H1 (cell line): ENCODE data around the gene RNF214. TPM values are rescaled to one million over a fixed set of nuclear protein-coding genes. Genes with fewer than 3 reads are reported as not detected.
A peak's percentile ranks its signal among the peaks of the same experiment; 100 is the strongest.

Source experiments
- CTCF ChIA-PET: fragments of 300-600 bp; sonication (Branson Sonifier 250); formaldehyde crosslinking; loops from one replicate; lab custom pipeline; 2021; ENCODE audit not compliant: partially characterized antibody; lab: Charles Lee
- POLR2A ChIA-PET: fragments of 300-600 bp; sonication (Branson Sonifier 250); formaldehyde crosslinking; loops from one replicate; lab custom pipeline; 2021; ENCODE audit warnings: inconsistent platforms; ENCODE audit not compliant: partially characterized antibody; lab: Charles Lee
- DNase-seq, 2 experiments: peaks; one replicate each; pipeline versions ENCODE4 v3.0.0 to v3.0.0-alpha.2; 2010 to 2022; ENCODE audit warnings: low spot score in 2 of 2, low read depth in 1 of 2, mixed read lengths in 1 of 2
- FAIRE-seq: peaks from 2 replicates; lab custom pipeline; 2011; peaks lifted over from hg19 to GRCh38; lab: Jason Lieb, UNC
- H2AFZ ChIP-seq: 2 replicates; pipeline ENCODE4 v1.8.1; 2012; ENCODE audit warnings: low read length, inconsistent platforms
- H2AK5ac ChIP-seq: 2 replicates; pipeline ENCODE4 v1.6.1; 2013; ENCODE audit warnings: low read depth, low read length
- H2BK120ac ChIP-seq: replicated peaks from 2 replicates; pipeline ENCODE3; 2013; ENCODE audit warnings: low read depth, low read length, inconsistent platforms
- H2BK12ac ChIP-seq: 2 replicates; pipeline ENCODE4 v1.6.1; 2013; ENCODE audit warnings: low read depth, low read length
- H2BK15ac ChIP-seq: 2 replicates; pipeline ENCODE4 v1.6.1; 2013; ENCODE audit warnings: low read length
- H2BK20ac ChIP-seq: 2 replicates; pipeline ENCODE4 v1.6.1; 2013; ENCODE audit warnings: low read length
- H2BK5ac ChIP-seq: 2 replicates; pipeline ENCODE4 v1.6.1; 2013; ENCODE audit warnings: low read depth, low read length
- H3K14ac ChIP-seq: 2 replicates; pipeline ENCODE4 v1.6.1; 2013; ENCODE audit warnings: inconsistent platforms; ENCODE audit not compliant: insufficient read length
- H3K18ac ChIP-seq: 2 replicates; pipeline ENCODE4 v1.6.1; 2013; ENCODE audit warnings: low read length; ENCODE audit errors: extremely low read depth
- H3K23ac ChIP-seq: 2 replicates; pipeline ENCODE4 v1.6.1; 2013; ENCODE audit warnings: inconsistent platforms; ENCODE audit not compliant: insufficient read length
- H3K23me2 ChIP-seq: 2 replicates; pipeline ENCODE4 v1.6.1; 2013; ENCODE audit warnings: low read depth, low read length
- H3K27ac ChIP-seq: 2 replicates; pipeline ENCODE4 v1.6.1; 2011; ENCODE audit warnings: low read depth, low read length, inconsistent platforms
- H3K27me3 ChIP-seq, 4 experiments: replicated peaks in 1 of 4; 1 replicate in 1 of 4; 2 replicates in 3 of 4; pipeline versions ENCODE4 v1.6.1 to v1.8.1; 2011 to 2013; ENCODE audit warnings: low read length in 3 of 4, mild to moderate bottlenecking in 3 of 4, inconsistent platforms in 2 of 4, mixed read lengths in 2 of 4, moderate library complexity in 1 of 4; ENCODE audit not compliant: control insufficient read depth in 3 of 4, insufficient read depth in 3 of 4; ENCODE audit errors: extremely low read depth in 1 of 4
- H3K36me3 ChIP-seq, 4 experiments: 2 replicates each; pipeline versions ENCODE4 v1.6.1 to v1.8.1; 2011 to 2013; ENCODE audit warnings: mild to moderate bottlenecking in 4 of 4, low read length in 3 of 4, moderate library complexity in 2 of 4, control low read depth in 1 of 4, inconsistent platforms in 1 of 4; ENCODE audit not compliant: insufficient read depth in 4 of 4, control insufficient read depth in 2 of 4
- H3K4ac ChIP-seq: replicated peaks from 2 replicates; pipeline ENCODE3; 2013; ENCODE audit warnings: low read length, low read depth, mixed read lengths, inconsistent platforms; ENCODE audit not compliant: insufficient read length
- H3K4me1 ChIP-seq, 4 experiments: replicated peaks in 1 of 4; 1 replicate in 1 of 4; 2 replicates in 3 of 4; pipeline versions ENCODE4 v1.6.1 to v1.8.1; 2011 to 2013; ENCODE audit warnings: low read length in 3 of 4, inconsistent platforms in 2 of 4, mixed read lengths in 1 of 4; ENCODE audit not compliant: insufficient read depth in 4 of 4, control insufficient read depth in 3 of 4
- H3K4me2 ChIP-seq, 2 experiments: 2 replicates each; pipeline versions ENCODE4 v1.6.1 to v1.8.1; 2011 to 2013; ENCODE audit warnings: low read depth in 2 of 2, low read length in 2 of 2, control low read depth in 1 of 2, inconsistent platforms in 1 of 2, mild to moderate bottlenecking in 1 of 2; ENCODE audit not compliant: insufficient read depth in 1 of 2
- H3K4me3 ChIP-seq, 4 experiments: fragments of 200-600, 300-600 bp in 1 of 4; sonication (generic), shearing (Covaris generic), sonication (Bioruptor Twin) in 1 of 4; 2 replicates each; pipeline versions ENCODE4 v1.5.1 to v1.8.1; 2011 to 2016; ENCODE audit warnings: low read length in 4 of 4, low read depth in 3 of 4, control low read depth in 2 of 4, inconsistent platforms in 2 of 4, mild to moderate bottlenecking in 2 of 4, mixed read lengths in 1 of 4, moderate library complexity in 1 of 4; ENCODE audit not compliant: insufficient read depth in 2 of 4; ENCODE audit errors: extremely low read depth in 1 of 4
- H3K56ac ChIP-seq: replicated peaks from 2 replicates; pipeline ENCODE3; 2013; ENCODE audit warnings: low read depth, mild to moderate bottlenecking, mixed read lengths, low read length, inconsistent platforms; ENCODE audit not compliant: insufficient read length
- H3K79me1 ChIP-seq: 2 replicates; pipeline ENCODE4 v1.6.1; 2013; ENCODE audit warnings: low read depth, low read length, control low read depth
- H3K79me2 ChIP-seq, 2 experiments: 2 replicates each; pipeline versions ENCODE4 v1.6.1 to v1.8.1; 2012 to 2013; ENCODE audit warnings: low read length in 2 of 2, mild to moderate bottlenecking in 2 of 2, inconsistent platforms in 1 of 2; ENCODE audit not compliant: insufficient read depth in 2 of 2, control insufficient read depth in 1 of 2
- H3K9ac ChIP-seq, 4 experiments: replicated peaks in 1 of 4; 1 replicate in 1 of 4; 2 replicates in 3 of 4; pipeline versions ENCODE4 v1.6.1 to v1.8.1; 2011 to 2013; ENCODE audit warnings: low read depth in 3 of 4, low read length in 3 of 4, control low read depth in 2 of 4, mild to moderate bottlenecking in 2 of 4, moderate library complexity in 2 of 4, inconsistent platforms in 1 of 4; ENCODE audit errors: extremely low read depth in 1 of 4
- H3K9me3 ChIP-seq, 2 experiments: 2 replicates each; pipeline versions ENCODE4 v1.6.1 to v1.8.1; 2012 to 2013; ENCODE audit warnings: mild to moderate bottlenecking in 2 of 2, moderate library complexity in 2 of 2, control low read depth in 1 of 2, inconsistent platforms in 1 of 2, low read depth in 1 of 2, low read length in 1 of 2, mixed read lengths in 1 of 2; ENCODE audit not compliant: insufficient read depth in 2 of 2
- H4K20me1 ChIP-seq, 2 experiments: replicated peaks in 1 of 2; 2 replicates each; pipeline versions ENCODE3 to v1.8.1; 2011 to 2013; ENCODE audit warnings: inconsistent platforms in 2 of 2, low read length in 2 of 2, mild to moderate bottlenecking in 1 of 2; ENCODE audit not compliant: insufficient read depth in 2 of 2, control insufficient read depth in 1 of 2
- H4K5ac ChIP-seq: 2 replicates; pipeline ENCODE4 v1.6.1; 2013; ENCODE audit warnings: low read length, low read depth, mixed read lengths, inconsistent platforms; ENCODE audit not compliant: insufficient read length
- H4K8ac ChIP-seq: 2 replicates; pipeline ENCODE4 v1.8.0; 2013; ENCODE audit warnings: mild to moderate bottlenecking, moderate library complexity, low read length, inconsistent platforms; ENCODE audit not compliant: insufficient read depth; ENCODE audit errors: extremely low read depth
- H4K91ac ChIP-seq: replicated peaks from 2 replicates; pipeline ENCODE3; 2013; ENCODE audit warnings: low read length, mixed read lengths, inconsistent platforms; ENCODE audit not compliant: insufficient read length
- BRCA1 ChIP-seq: IDR thresholded peaks from 2 replicates; pipeline ENCODE4 v1.6.1; 2012; ENCODE audit warnings: low read depth, low read length, improper control_type of control experiment
- CBX5 ChIP-seq: fragments of 300-800, 300-1000 bp; sonication (generic); IDR thresholded peaks from 2 replicates; pipeline ENCODE4 v1.7.1; 2016; ENCODE audit warnings: antibody characterized with exemption, low read length, low read depth
- CEBPB ChIP-seq: IDR thresholded peaks from 2 replicates; pipeline ENCODE4 v1.6.1; 2012; ENCODE audit warnings: low read depth, low read length
- RFX5 ChIP-seq: IDR thresholded peaks from 2 replicates; pipeline ENCODE4 v1.6.1; 2011; ENCODE audit warnings: low read depth, low read length, improper control_type of control experiment, borderline replicate concordance
- SRF ChIP-seq: IDR thresholded peaks from 2 replicates; pipeline ENCODE4 v1.6.1; 2011; ENCODE audit warnings: mild to moderate bottlenecking, low read depth, low read length, moderate library complexity
- WGBS, 2 experiments: shearing (Covaris generic) in 1 of 2; methylation state at CpG; one replicate each; pipeline versions ENCODE4 v1.1.6 to v1.1.7; 2013 to 2015; ENCODE audit warnings: low lambda C conversion rate in 2 of 2, mixed read lengths in 2 of 2, inconsistent platforms in 1 of 2, low coverage in 1 of 2, missing lambda C conversion rate in 1 of 2; ENCODE audit not compliant: insufficient replicate concordance in 2 of 2, insufficient coverage in 1 of 2, insufficient read length in 1 of 2; ENCODE audit errors: extremely low coverage in 1 of 2, missing lambda C conversion rate in 1 of 2; 5-methylcytosine and 5-hydroxymethylcytosine counted together
- polyA plus RNA-seq, 7 experiments: library from polyadenylated mRNA; depleted of rRNA in 3 of 7; stranded (reverse) in 5 of 7; unstranded in 2 of 7; fragments of >200 nt in 5 of 7; fragments of 200-250 nt in 2 of 7; gene quantifications; 1 replicate in 5 of 7; 2 replicates in 1 of 7; 4 replicates in 1 of 7; pipeline versions ENCODE4 v1.2.1 to v1.2.3, GENCODE V29; 2011 to 2013; ENCODE audit warnings: missing spikeins in 2 of 7, mixed read lengths in 2 of 7
- total RNA-seq: library from RNA; stranded (reverse); fragmentation: NEBNext Ultra II Directional; extraction: Animal tissue kit (Norgen Biotek cat#: 25700); gene quantifications from 2 replicates; pipeline ENCODE4 v1.2.1, GENCODE V29; 2021
- TF ChIP-seq, protein P1 (sequence below): IDR thresholded peaks from 2 replicates; pipeline ENCODE4 v1.6.1; 2012; ENCODE audit warnings: inconsistent platforms
- TF ChIP-seq, protein P2 (sequence below), 3 experiments: IDR thresholded peaks; 1 replicate in 2 of 3; 2 replicates in 1 of 3; pipeline versions ENCODE4 v1.5.1 to v1.6.1; 2011; ENCODE audit warnings: low read length in 3 of 3, mild to moderate bottlenecking in 3 of 3, inconsistent platforms in 2 of 3, low read depth in 1 of 3, moderate library complexity in 1 of 3; ENCODE audit not compliant: insufficient read depth in 1 of 3; ENCODE audit errors: control extremely low read depth in 1 of 3

The RNF214 gene
- total and polyA plus RNA-seq, 2 of the 8 experiments (the other 6 are each of a cell fraction or from before 2014, with no cell fraction given) = 34.9 to 35.6 TPM

DNA sequence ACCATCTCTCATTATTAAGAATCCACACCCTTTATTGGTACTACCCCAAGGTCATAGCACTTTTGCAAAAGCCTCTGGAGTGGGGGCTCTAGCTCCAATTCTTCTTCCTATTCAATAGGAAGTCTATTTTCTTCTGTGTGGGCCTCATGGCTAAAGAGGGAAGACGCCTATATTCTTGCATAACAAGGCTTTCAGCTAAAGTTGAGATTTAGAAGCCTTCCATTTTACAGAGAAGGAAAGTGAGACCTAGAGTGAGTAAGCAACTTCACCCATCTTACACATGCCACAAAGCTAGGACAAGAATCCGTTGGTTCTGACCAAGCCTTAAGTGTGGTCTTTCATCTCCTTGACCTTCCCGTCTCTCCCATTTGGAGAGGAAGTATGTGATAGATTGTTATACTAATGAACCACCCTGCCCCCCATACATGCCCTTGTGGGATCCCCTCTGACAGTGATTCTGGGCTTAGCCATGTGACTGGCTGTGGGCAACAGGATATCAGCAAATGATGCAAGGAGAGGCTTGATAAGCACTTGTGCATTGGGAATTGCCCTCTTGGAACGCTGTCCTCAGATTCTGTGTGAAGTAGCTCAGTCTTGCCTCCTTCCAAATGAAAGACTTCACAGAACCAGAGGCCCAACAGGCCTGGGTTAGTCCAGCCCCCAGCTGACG is 71.3 kb downstream of the RNF214 start:
- POLR2A ChIA-PET = interaction anchor here (0.8 to 2.0 kb wide), 8 partner anchors 11 to 24 kb away, joined by 3 to 6 read pairs (median 4); partner anchors contain the start of genes BACE1 and BACE1-AS
- H3K9me3 ChIP-seq = no peaks in the 10 kb centered on the region
- H3K18ac ChIP-seq = no peak overlapping the region
- no peak for FAIRE-seq
- H3K56ac ChIP-seq = no peak overlapping the region
- H3K27ac ChIP-seq = no peak overlapping the region
- no peaks in the 10 kb centered on the region for H3K36me3 ChIP-seq
- H2AK5ac ChIP-seq = no peak overlapping the region
- H4K20me1 ChIP-seq = no peaks in the 10 kb centered on the region
- peak overlapping the region; percentile 79; the same call in 1 of the 2 replicates for H2BK5ac ChIP-seq
- H2BK12ac ChIP-seq = no peak overlapping the region; the same call in 1 of the 2 replicates
- H3K4me3 ChIP-seq = no peak overlapping the region
- no peaks in the 10 kb centered on the region for H3K27me3 ChIP-seq
- CTCF ChIA-PET = interaction anchor here (0.8 to 1.6 kb wide), 6 partner anchors 9 to 518 kb away, joined by 3 to 5 read pairs (median 3); partner anchors contain the start of gene BACE1-AS
- H3K14ac ChIP-seq = no peak overlapping the region
- H3K9ac ChIP-seq = no peak overlapping the region
- peak overlapping the region; percentile 10; the same call in 1 of the 2 replicates for H2BK15ac ChIP-seq
- no peaks in the 10 kb centered on the region for H3K79me2 ChIP-seq
- no peak overlapping the region for H3K4ac ChIP-seq
- DNase-seq = no peak
- no peak overlapping the region for H4K5ac ChIP-seq
- 0 out of 2 replicates have a peak overlapping the region, but pooled peaks have one; percentile 4 for H2AFZ ChIP-seq
- no peaks in the 10 kb centered on the region for H3K23me2 ChIP-seq
- no peak overlapping the region for H2BK120ac ChIP-seq
- H3K23ac ChIP-seq = no peak overlapping the region
- no peak overlapping the region for H2BK20ac ChIP-seq
- H3K4me2 ChIP-seq = no peak overlapping the region
- H4K91ac ChIP-seq = no peak overlapping the region
- no peak overlapping the region for H4K8ac ChIP-seq
- TF ChIP-seq RFX5 (no peak), SRF (no peak), CBX5 (no peak), BRCA1 (no peak), CEBPB (0 out of 2 replicates have a peak, but pooled peaks have one; percentile 18)
- TF ChIP-seq, protein P1, sequence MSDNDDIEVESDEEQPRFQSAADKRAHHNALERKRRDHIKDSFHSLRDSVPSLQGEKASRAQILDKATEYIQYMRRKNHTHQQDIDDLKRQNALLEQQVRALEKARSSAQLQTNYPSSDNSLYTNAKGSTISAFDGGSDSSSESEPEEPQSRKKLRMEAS = 0 out of 2 replicates have a peak, but pooled peaks have one; percentile 29
- TF ChIP-seq, protein P2, sequence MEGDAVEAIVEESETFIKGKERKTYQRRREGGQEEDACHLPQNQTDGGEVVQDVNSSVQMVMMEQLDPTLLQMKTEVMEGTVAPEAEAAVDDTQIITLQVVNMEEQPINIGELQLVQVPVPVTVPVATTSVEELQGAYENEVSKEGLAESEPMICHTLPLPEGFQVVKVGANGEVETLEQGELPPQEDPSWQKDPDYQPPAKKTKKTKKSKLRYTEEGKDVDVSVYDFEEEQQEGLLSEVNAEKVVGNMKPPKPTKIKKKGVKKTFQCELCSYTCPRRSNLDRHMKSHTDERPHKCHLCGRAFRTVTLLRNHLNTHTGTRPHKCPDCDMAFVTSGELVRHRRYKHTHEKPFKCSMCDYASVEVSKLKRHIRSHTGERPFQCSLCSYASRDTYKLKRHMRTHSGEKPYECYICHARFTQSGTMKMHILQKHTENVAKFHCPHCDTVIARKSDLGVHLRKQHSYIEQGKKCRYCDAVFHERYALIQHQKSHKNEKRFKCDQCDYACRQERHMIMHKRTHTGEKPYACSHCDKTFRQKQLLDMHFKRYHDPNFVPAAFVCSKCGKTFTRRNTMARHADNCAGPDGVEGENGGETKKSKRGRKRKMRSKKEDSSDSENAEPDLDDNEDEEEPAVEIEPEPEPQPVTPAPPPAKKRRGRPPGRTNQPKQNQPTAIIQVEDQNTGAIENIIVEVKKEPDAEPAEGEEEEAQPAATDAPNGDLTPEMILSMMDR (IDR thresholded peaks at IDR 0.05; ENCODE audit: control extremely low read depth in 1 of 3, insufficient read depth in 1 of 3, low read depth in 1 of 3, low read length in 3 of 3) = no peak
- 75% methylated on average over 5 of the region's 5 CpGs; no CpG with 5 or more reads in 1 of the 2 experiments for whole genome bisulfite sequencing, 2 experiments
- peaks cover 7 to 23% (median 15%) of the 10 kb centered on the region in 4 experiments for H3K4me1 ChIP-seq
- H3K79me1 ChIP-seq = no peaks in the 10 kb centered on the region
